ENCODE measurements around the gene ACER2.

The ACER2 gene

GRCh38 chr9:19490269-19490668 lies 81.5 kb downstream of the ACER2 start:
- DNase-seq, result no peak

DNA sequence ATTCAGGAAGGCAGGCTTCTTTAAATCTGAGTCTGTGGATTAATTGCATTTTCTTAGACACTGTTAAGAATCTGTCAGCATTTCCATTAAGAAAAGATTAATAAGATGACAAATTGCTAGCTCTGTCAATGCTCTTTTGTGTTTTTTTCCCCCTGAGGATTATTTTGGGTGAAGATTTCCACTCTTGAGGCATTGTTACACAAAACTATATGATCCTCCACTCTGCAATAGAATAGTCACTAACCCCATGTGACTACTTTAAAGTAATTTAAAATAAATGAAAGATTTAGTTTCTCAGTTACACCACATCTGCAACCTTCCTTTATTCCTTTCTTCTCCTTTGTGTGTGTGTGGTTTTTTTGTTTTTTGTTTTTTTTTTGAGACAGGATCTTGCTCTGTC lies 82.0 kb downstream of the ACER2 start:
- DNase-seq, result no peak

- no peak for DNase-seq
Measured at GRCh38 chr9:19492775-19493173, 84.0 kb downstream of the ACER2 start.

DNA sequence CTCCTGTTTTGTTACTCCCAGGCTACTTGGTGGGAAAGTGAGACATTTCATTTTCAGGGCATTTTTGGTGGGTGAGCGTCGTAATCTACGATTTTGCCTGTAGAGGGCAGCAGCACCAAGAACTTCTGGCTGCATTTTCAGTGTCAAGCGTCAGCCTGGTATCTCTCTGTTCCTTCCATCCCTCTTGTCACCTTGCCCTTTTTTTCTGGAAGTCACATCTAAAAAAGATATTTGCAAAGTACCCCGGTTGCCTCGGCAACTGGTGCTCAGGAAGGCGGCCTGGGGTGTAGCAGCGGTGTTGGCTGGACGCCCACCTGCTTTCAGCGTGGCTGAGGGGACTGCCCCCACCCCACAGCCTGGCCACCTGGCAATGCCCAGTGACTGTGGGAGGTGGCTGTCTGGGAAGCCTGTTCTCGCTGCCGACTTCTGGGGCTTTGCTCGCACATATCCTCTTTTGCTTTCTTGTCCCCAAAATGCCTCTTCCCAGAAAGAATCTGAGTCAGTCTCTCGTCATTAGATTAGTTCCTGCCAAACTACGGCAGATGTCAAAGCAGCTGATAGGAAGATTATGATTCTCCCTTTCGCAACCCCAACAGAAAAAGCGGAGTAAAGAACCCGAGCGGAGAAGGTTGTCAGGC lies 84.5 kb downstream of the ACER2 start:
- peak; percentile 71 for DNase-seq

GRCh38 chr9:19493876-19494275 lies 85.1 kb downstream of the ACER2 start:
- DNase-seq, result no peak

DNA sequence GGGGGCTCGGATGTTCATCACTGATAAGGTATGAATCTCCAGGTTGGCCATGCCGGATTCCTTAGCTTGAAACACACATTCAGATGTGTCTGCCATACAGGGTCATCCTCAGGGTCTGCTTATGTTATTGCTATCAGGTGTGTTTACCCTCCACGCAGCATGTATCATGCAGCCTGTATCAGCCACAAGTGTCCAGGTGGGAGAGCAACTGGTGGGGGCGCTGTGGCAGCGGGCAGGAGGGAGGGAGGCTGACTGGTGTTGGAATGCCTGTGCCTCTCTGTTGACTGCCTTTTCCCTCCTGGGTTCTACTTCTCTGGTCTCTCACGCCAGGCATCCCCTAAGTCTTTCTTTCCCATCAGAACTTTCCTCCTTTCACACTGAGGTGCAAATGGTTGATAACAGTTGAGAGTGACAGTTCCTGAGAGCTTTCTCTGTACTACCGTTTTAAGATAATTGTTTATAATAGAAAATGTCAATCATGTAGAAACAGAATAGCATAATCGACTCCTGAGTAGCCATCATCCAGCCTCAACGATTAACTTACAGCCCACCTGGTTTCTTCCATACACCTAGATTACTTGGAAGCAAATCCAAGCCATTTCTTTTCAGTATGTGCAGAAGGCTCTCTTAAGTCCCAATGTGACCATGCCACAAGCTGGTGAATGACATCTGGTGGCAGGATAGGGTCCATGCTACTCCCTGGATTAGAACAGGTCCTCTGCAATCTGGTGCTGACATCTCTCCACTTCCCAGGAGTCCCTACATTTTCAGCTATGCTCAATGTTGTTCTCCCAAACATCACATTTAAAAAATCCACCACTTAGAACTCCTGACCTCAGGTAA lies 86.6 kb downstream of the ACER2 start:
- no peak for DNase-seq

DNA sequence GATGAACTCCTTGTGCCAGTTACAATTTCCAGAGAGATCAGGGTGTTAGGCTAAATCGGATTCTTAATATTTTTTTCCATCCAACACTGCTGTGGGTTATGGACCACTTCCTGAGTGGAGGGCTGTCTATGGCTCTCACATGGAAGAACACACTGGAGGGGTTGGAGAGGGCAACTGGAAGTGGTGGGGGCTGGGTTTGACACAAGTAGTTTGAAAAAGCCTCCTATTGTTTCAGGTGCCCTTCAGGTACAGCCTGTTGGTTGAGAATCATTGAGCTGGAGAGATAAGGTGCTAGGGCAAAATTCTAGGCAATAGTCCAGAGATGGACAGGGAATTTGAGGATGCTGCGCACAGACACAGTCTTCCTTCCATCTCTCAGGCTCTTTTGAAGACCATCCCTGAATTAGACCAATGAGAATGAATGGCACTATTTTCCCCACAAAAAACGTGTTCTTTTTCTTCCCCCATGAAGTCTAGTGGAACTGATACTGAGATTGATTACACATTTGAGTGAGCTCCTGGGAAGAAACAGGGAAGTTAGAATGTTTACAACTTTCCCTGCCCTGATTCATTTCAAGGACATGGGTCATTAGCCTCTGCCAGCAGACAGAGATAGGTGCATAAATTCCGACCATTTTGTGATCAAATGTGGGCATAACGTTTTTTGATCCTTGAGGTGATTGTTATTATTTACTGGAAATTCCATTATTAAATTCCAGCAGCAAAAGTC lies 87.7 kb downstream of the ACER2 start:
- no peak for DNase-seq

GRCh38 chr9:19497276-19497675 lies 88.5 kb downstream of the ACER2 start:
- no peak for DNase-seq

- no peak for DNase-seq
Measured at GRCh38 chr9:19498015-19498414, 89.2 kb downstream of the ACER2 start.
